ENCODE measurements around the gene ADAMTS10. TPM values are rescaled to one million over a fixed set of nuclear protein-coding genes. Genes with fewer than 3 reads are reported as not detected.

The ADAMTS10 gene
- total RNA-seq, 1 experiment from 2014 or later: 26.5 TPM

DNA sequence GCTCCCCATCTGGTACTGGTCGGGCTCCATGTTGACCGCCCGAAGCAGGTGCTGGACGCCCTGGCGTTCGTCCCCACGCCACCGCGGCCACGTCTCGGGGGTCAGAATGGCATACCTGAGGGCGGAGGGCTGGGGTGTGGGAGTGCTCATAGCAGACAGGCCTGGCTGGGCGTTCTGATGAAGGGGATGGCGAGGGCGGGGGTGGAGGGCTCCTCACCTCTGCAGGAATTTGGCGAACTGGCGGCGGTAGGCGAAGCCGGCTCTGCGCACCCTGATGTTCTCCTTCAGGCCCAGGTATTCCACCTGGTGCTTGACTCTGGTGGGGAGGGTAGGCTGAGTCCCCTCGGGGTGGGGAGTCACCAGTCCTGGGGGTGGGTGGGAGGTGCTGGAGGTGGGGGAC, 74.2 kb downstream of the ADAMTS10 start:
- Histone ChIP-seq H4K5ac (ENCODE audit: insufficient read length, low read depth, low read length) (no peak overlapping the region), H3K27me3 (ENCODE audit: insufficient read depth, low read length) (no peaks in the 10 kb centered on the region), H3K14ac (ENCODE audit: insufficient read depth, low read length) (no peak overlapping the region), H4K8ac (replicated peaks; ENCODE audit: insufficient read length, low read depth, low read length) (no peak overlapping the region), H3K79me2 (ENCODE audit: insufficient read depth, low read length) (no peaks in the 10 kb centered on the region), H2BK20ac (ENCODE audit: low read depth, low read length, poor library complexity, severe bottlenecking) (no peak overlapping the region), H2BK120ac (ENCODE audit: low read depth, low read length, poor library complexity, severe bottlenecking) (no peak overlapping the region), H3K9me3 (ENCODE audit: control insufficient read depth, low read depth, low read length) (no peaks in the 10 kb centered on the region), H3K79me1 (ENCODE audit: insufficient read depth, low read depth, low read length, poor library complexity, severe bottlenecking) (no peaks in the 10 kb centered on the region), H3K9ac (ENCODE audit: extremely low read depth, insufficient read length, low read length) (no peak overlapping the region), H3K18ac (ENCODE audit: insufficient read length, low read depth, low read length) (no peak overlapping the region), H2BK12ac (ENCODE audit: insufficient read length, low read depth, low read length) (no peak overlapping the region), H3K4me2 (ENCODE audit: insufficient read depth, insufficient read length, low read length) (no peak overlapping the region), H2AFZ (ENCODE audit: low read length) (no peak overlapping the region), H2BK15ac (ENCODE audit: low read depth, low read length) (no peak overlapping the region), H3K27ac (ENCODE audit: insufficient read length, low read depth, low read length) (no peak overlapping the region), H2BK5ac (ENCODE audit: insufficient read length, low read length) (no peak overlapping the region), H4K91ac (ENCODE audit: insufficient read length, low read depth, low read length) (no peak overlapping the region), H2AK5ac (ENCODE audit: insufficient read length, low read length) (no peak overlapping the region), H3K4me1 (ENCODE audit: insufficient read depth, low read length) (no peaks in the 10 kb centered on the region), H3K4ac (ENCODE audit: low read depth, low read length) (no peak overlapping the region), H3K56ac (ENCODE audit: insufficient read length, low read depth, low read length) (no peak overlapping the region), H3K23me2 (ENCODE audit: insufficient read length, low read depth, low read length, poor library complexity, severe bottlenecking) (no peaks in the 10 kb centered on the region), H3T11ph (ENCODE audit: low read length) (no peak overlapping the region), H3K23ac (ENCODE audit: insufficient read length, low read depth, low read length) (no peak overlapping the region), H4K20me1 (ENCODE audit: control insufficient read depth, insufficient read depth, insufficient read length) (no peaks in the 10 kb centered on the region)
- no peak overlapping the region for H3K4me3 Mint-ChIP-seq
- no peak for DNase-seq
- H3K36me3 Mint-ChIP-seq (ENCODE audit: insufficient read depth in 1 of 3, low read depth in 3 of 3): no peaks in the 10 kb centered on the region; a peak in 1 of 7 replicates
- WGBS (ENCODE audit: extremely low coverage, insufficient read length, low lambda C conversion rate): no CpG with 5 or more reads among the region's 22 CpGs
- H3K9me3 Mint-ChIP-seq: no peaks in the 10 kb centered on the region
- H3K27me3 Mint-ChIP-seq (ENCODE audit: low read depth): peaks cover 2% of the 10 kb centered on the region
- 0 out of 4 replicates have a peak, but pooled peaks cover 0 to 5% of the 10 kb centered on the region in 2 experiments for H3K4me1 Mint-ChIP-seq
- H3K27ac Mint-ChIP-seq: peak overlapping the region in 2 of 3 experiments; percentile 14 to 62; a peak in 3 of 7 replicates
- no peak for TF ChIP-seq CTCF (conservative IDR thresholded peaks at IDR 0.05)

All from H9 (cell line).